Keratinocyte (primary cell): ENCODE results near the gene PWWP2A.

Experiments
- EZH2 ChIP-seq: IDR thresholded peaks from one replicate; pipeline ENCODE4 v1.6.1; 2012; ENCODE audit warnings: inconsistent platforms, mild to moderate bottlenecking, low read length, moderate library complexity
- TF ChIP-seq, protein P1 (sequence below), 3 experiments: IDR thresholded peaks in 1 of 3; conservative IDR thresholded peaks in 1 of 3; optimal IDR thresholded peaks in 1 of 3; 2 replicates in 2 of 3; 3 replicates in 1 of 3; pipeline versions ENCODE3 to v1.5.1; 2011; ENCODE audit warnings: low read length in 3 of 3, mild to moderate bottlenecking in 3 of 3, moderate library complexity in 2 of 3, control low read depth in 1 of 3, inconsistent platforms in 1 of 3; ENCODE audit not compliant: insufficient read depth in 2 of 3; ENCODE audit errors: extremely low read depth in 1 of 3

DNA sequence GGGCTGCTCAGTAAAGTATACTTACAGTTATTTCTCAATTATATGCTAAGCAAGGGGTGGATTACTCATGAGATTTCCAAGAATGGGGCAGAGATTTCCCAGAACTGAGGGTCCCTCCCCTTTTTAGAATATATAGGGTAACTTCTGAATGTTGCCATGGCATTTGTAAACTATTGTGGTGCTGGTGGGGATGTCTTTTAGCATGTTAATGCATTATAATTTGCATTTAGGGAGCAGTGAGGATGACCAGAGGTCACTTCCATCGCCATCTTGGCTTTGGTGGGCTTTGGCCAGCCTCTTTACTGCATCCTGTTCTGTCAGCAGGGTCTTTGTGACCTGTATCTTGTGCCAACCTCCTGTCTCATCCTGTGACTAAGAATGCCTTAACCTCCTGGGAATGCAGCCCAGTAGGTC, 74.9 kb downstream of the PWWP2A start:
- TF ChIP-seq, protein P1, sequence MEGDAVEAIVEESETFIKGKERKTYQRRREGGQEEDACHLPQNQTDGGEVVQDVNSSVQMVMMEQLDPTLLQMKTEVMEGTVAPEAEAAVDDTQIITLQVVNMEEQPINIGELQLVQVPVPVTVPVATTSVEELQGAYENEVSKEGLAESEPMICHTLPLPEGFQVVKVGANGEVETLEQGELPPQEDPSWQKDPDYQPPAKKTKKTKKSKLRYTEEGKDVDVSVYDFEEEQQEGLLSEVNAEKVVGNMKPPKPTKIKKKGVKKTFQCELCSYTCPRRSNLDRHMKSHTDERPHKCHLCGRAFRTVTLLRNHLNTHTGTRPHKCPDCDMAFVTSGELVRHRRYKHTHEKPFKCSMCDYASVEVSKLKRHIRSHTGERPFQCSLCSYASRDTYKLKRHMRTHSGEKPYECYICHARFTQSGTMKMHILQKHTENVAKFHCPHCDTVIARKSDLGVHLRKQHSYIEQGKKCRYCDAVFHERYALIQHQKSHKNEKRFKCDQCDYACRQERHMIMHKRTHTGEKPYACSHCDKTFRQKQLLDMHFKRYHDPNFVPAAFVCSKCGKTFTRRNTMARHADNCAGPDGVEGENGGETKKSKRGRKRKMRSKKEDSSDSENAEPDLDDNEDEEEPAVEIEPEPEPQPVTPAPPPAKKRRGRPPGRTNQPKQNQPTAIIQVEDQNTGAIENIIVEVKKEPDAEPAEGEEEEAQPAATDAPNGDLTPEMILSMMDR (optimal IDR thresholded peaks at IDR 0.05 in 1 of 3, IDR thresholded peaks at IDR 0.05 in 1 of 3, conservative IDR thresholded peaks at IDR 0.05 in 1 of 3; ENCODE audit: extremely low read depth in 1 of 3, insufficient read depth in 2 of 3, low read length in 3 of 3): no peak
- no peak for TF ChIP-seq EZH2
